Erythroblast (primary cell): ENCODE measurements around the gene BACH2.

ENCODE experiments used
- GATA1 ChIP-seq: IDR thresholded peaks from 2 replicates; pipeline ENCODE4 v1.6.1; 2011; ENCODE audit warnings: low read depth, mild to moderate bottlenecking, control low read depth, low read length, moderate library complexity
- POLR2A ChIP-seq: IDR thresholded peaks from 2 replicates; pipeline ENCODE4 v1.6.1; 2011; ENCODE audit warnings: mild to moderate bottlenecking, low read length

GRCh38 chr6:90140683-90141082 is 156.0 kb downstream of the BACH2 start:
- no peak for TF ChIP-seq POLR2A
- TF ChIP-seq GATA1 = no peak
